Colonic mucosa (tissue), 4 donors: ENCODE data around the gene C1R. TPM values are rescaled to one million over a fixed set of nuclear protein-coding genes. Genes with fewer than 3 reads are reported as not detected.

ENCODE experiments used
- DNase-seq: peaks from one replicate; pipeline ENCODE4 v3.0.0-alpha.2; 2020
- H3K27ac ChIP-seq: fragments of 200-600 bp; one replicate; pipeline ENCODE4 v1.8.0; 2021
- H3K27me3 ChIP-seq: fragments of 200-600 bp; one replicate; pipeline ENCODE4 v1.8.0; 2021
- H3K36me3 ChIP-seq: fragments of 200-600 bp; one replicate; pipeline ENCODE4 v1.8.0; 2021
- H3K4me1 ChIP-seq: fragments of 200-600 bp; one replicate; pipeline ENCODE4 v1.8.0; 2021; ENCODE audit warnings: mild to moderate bottlenecking
- H3K4me3 ChIP-seq: fragments of 200-600 bp; one replicate; pipeline ENCODE4 v1.8.0; 2021
- H3K9ac ChIP-seq, 2 donors: one replicate each; pipeline ENCODE4 v1.7.0; 2013; ENCODE audit warnings: control low read depth in 2 of 2, low read depth in 2 of 2, low read length in 2 of 2
- H3K9me3 ChIP-seq: fragments of 200-600 bp; one replicate; pipeline ENCODE4 v1.8.0; 2021
- intact Hi-C: fragments of 100-400 bp; cut with DNase I; formaldehyde crosslinking; loops from one replicate; pipeline ENCODE4 v1.14.1; 2022
- total RNA-seq, 2 donors: library from RNA; stranded (reverse); fragmentation: NEBNext Ultra II Directional in 1 of 2; extraction: Animal tissue kit (Norgen Biotek cat#: 25700) in 1 of 2; gene quantifications; one replicate each; pipeline ENCODE4 v1.2.1, GENCODE V29; 2021
- TF ChIP-seq, protein P1 (sequence below): fragments of 200-600 bp; IDR thresholded peaks from one replicate; pipeline ENCODE4 v1.8.0; 2022; ENCODE audit warnings: antibody characterized with exemption, mild to moderate bottlenecking
- donor health status: healthy.
- donor health status: DM: no; HTN: no; CAD: no.
- donor health status: DM: no; HTN: no; CAD: no.

The C1R gene
- total RNA-seq, 2 donors from 2014 or later = 40.1 to 104 TPM

- intact Hi-C loops = no loop called here
- no peaks in the 10 kb centered on the region for H3K4me1 ChIP-seq
- no peak overlapping the region for H3K4me3 ChIP-seq
- H3K9me3 ChIP-seq = no peaks in the 10 kb centered on the region
- TF ChIP-seq, protein P1, sequence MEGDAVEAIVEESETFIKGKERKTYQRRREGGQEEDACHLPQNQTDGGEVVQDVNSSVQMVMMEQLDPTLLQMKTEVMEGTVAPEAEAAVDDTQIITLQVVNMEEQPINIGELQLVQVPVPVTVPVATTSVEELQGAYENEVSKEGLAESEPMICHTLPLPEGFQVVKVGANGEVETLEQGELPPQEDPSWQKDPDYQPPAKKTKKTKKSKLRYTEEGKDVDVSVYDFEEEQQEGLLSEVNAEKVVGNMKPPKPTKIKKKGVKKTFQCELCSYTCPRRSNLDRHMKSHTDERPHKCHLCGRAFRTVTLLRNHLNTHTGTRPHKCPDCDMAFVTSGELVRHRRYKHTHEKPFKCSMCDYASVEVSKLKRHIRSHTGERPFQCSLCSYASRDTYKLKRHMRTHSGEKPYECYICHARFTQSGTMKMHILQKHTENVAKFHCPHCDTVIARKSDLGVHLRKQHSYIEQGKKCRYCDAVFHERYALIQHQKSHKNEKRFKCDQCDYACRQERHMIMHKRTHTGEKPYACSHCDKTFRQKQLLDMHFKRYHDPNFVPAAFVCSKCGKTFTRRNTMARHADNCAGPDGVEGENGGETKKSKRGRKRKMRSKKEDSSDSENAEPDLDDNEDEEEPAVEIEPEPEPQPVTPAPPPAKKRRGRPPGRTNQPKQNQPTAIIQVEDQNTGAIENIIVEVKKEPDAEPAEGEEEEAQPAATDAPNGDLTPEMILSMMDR = no peak
- DNase-seq = no peak
- H3K27me3 ChIP-seq = no peaks in the 10 kb centered on the region
- no peak overlapping the region for H3K9ac ChIP-seq
- no peak overlapping the region for H3K27ac ChIP-seq
- H3K36me3 ChIP-seq = no peaks in the 10 kb centered on the region
These were observed 44.9 kb downstream of the C1R start for GRCh38 chr12:7047306-7047705.

- Histone ChIP-seq H3K27ac (no peak overlapping the region), H3K36me3 (no peaks in the 10 kb centered on the region), H3K9me3 (no peaks in the 10 kb centered on the region), H3K9ac (no peak overlapping the region), H3K27me3 (no peaks in the 10 kb centered on the region), H3K4me1 (no peaks in the 10 kb centered on the region), H3K4me3 (no peak overlapping the region)
- intact Hi-C loops = no loop called here
- TF ChIP-seq, protein P1 = no peak
- no peak for DNase-seq
These were observed 45.7 kb downstream of the C1R start for GRCh38 chr12:7046383-7047105.

DNA sequence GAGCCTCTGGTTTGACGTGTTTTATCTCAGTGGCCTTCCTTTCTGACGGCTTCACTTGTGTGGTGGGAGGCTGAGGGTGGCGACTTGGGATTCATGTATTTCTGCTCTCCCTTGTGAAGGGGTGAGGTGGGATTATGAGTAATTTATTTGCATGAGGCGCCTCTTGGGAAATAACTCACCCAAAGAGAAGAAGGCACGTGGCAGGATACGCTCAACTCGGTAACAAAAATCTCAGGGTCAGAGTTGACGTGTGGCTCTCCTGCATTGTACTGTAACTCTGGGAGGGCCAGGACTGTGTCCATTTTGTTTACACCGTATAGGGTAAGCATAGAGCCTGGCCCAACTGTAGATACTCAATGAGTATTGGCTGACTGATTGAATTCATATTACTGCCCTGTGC, 46.3 kb downstream of the C1R start:
- DNase-seq = no peak
- Histone ChIP-seq H3K36me3 (no peaks in the 10 kb centered on the region), H3K27me3 (no peaks in the 10 kb centered on the region), H3K4me3 (no peak overlapping the region), H3K4me1 (no peaks in the 10 kb centered on the region), H3K27ac (no peak overlapping the region), H3K9me3 (no peaks in the 10 kb centered on the region), H3K9ac (no peak overlapping the region)
- intact Hi-C loops = no loop called here
- TF ChIP-seq, protein P1 = no peak

- DNase-seq = no peak
- Histone ChIP-seq H3K36me3 (no peaks in the 10 kb centered on the region), H3K9me3 (no peaks in the 10 kb centered on the region), H3K4me1 (no peaks in the 10 kb centered on the region), H3K4me3 (no peak overlapping the region), H3K27ac (no peak overlapping the region), H3K9ac (no peak overlapping the region), H3K27me3 (no peaks in the 10 kb centered on the region)
- TF ChIP-seq, protein P1 = no peak
- intact Hi-C loops = no loop called here
These were observed 49.4 kb downstream of the C1R start for GRCh38 chr12:7042842-7043241.

DNA sequence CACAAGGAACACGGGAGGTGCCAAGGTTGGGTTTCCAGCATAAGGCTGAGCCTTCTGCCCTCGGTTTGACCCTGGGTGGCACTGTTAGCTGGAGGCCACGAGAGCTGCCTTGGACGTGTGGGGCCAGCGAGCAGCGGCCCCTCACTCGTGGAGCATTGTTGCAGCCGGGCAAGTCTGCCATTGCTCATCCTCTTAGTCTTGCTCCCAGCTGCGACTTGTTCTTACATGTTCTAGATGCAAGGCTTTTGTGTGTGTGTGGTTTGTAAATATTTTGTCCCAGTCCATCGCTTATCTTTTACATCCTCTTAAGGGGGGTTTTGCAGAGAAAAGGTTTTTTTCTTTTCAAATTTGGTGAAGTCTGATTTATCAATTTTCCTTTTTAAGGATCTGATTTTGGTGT, 52.8 kb downstream of the C1R start:
- Histone ChIP-seq H3K27me3 (no peaks in the 10 kb centered on the region), H3K4me1 (no peaks in the 10 kb centered on the region), H3K27ac (no peak overlapping the region), H3K4me3 (no peak overlapping the region), H3K9me3 (no peaks in the 10 kb centered on the region), H3K9ac (no peak overlapping the region), H3K36me3 (no peaks in the 10 kb centered on the region)
- no peak for DNase-seq
- intact Hi-C loops = no loop called here
- TF ChIP-seq, protein P1 = no peak
